Stimulated activated CD4-positive, alpha-beta T cell treated with anti-CD3 and anti-CD28 coated beads, Interleukin-15, amount 100 ng/mL, for 1 hour (primary cell): ENCODE results near the gene ANG.
"Not testable (repeated sequence)": the region's sequence is repeated elsewhere in the genome, so short reads cannot be mapped to it uniquely, and the experiment has no call there.

Experiments used
- DNase-seq, 2 donors: peaks; one replicate each; pipeline ENCODE4 v3.0.0-alpha.2; 2020; ENCODE audit warnings: low read depth in 1 of 2, low spot score in 1 of 2

The ANG gene

GRCh38 chr14:20688167-20688839 lies at the start of gene ANG:
Gene ANG (plus strand): TSS chr14:20688764. CDS start chr14:20693565, 4,801 bp downstream.
- no peak for DNase-seq

DNA sequence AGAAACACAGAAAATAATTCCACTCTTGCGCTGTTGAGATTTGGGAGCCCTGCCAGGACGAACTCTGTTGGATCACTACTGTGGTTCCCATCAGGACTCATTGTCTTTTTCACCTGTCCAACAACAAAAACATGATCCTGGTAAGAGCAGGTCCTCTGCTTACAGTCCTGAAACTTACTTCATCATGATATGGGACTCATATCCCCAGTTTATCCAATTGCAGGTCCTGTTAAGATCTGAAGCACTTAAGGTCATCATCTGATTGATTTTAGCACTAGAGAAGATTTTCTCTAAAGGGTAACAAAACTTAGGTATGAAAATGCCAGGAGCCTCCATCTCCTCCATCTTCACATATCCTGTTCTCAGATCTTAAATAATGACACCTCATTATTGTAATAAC lies 47.0 kb upstream of the ANG start, which contains the start of gene OR6S1:
Gene OR6S1 (minus strand): TSS at position 101 of the 400 bp plus-strand sequence. CDS start 0 bp downstream, at position 101.
- no peak for DNase-seq

GRCh38 chr14:20642182-20642581 lies 46.4 kb upstream of the ANG start:
- DNase-seq = no peak

DNA sequence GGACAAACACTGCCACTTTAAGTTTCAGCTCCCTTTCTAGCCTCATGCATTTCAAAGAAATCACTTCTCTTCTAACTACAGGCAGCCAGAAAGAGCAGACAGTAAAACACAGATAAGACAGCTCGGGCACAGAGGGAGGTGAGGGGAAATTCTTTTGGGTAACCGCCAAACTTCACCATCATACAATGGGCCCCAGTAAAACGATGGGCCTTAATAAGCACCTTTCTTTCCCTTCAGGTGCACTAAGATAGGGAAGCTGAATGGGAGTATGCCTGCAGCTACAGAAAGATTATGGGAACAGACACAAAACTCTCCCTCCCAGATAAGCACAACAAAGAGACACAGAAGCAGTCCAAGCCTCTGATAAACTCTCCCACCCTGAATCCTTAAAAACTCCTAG lies 45.8 kb upstream of the ANG start:
- DNase-seq = not testable (repeated sequence)

DNA sequence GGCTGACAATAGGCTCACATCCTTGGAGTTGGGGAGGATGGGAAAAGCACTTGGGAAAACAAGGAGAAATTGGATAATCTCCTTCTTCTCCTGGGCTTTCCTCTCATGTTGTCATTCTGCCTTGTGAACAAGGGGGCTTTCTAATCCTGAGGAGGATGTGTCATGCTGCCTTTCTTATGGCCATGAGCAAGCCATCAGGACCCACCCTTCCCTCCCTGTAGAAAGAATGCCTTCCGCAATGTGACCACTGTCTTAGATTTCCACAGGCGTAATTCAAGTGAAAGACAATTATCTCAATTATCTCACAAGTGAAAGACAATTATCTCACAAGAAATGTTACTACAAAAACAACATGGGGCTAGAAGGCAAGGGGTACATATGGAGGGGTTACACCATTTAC lies 44.0 kb upstream of the ANG start:
- no peak for DNase-seq

DNA sequence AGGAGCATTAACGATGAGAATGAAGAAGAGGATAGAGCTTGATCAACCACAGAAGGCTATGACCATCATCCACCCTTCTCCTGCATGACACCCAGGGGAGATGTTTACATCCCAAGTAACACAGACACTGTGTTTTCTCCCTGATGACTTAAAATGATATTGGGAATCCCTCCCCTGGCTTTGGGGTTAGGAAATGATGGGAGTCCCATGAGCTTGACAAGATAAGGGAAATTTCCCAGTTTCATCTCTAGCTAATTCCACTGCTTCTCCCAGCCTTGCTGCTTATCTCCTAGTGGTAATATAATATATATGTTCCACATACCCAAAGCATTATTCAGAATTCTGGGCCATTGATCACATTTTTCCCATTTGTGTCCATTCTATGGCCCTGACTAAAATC lies 43.1 kb upstream of the ANG start:
- DNase-seq = no peak

DNA sequence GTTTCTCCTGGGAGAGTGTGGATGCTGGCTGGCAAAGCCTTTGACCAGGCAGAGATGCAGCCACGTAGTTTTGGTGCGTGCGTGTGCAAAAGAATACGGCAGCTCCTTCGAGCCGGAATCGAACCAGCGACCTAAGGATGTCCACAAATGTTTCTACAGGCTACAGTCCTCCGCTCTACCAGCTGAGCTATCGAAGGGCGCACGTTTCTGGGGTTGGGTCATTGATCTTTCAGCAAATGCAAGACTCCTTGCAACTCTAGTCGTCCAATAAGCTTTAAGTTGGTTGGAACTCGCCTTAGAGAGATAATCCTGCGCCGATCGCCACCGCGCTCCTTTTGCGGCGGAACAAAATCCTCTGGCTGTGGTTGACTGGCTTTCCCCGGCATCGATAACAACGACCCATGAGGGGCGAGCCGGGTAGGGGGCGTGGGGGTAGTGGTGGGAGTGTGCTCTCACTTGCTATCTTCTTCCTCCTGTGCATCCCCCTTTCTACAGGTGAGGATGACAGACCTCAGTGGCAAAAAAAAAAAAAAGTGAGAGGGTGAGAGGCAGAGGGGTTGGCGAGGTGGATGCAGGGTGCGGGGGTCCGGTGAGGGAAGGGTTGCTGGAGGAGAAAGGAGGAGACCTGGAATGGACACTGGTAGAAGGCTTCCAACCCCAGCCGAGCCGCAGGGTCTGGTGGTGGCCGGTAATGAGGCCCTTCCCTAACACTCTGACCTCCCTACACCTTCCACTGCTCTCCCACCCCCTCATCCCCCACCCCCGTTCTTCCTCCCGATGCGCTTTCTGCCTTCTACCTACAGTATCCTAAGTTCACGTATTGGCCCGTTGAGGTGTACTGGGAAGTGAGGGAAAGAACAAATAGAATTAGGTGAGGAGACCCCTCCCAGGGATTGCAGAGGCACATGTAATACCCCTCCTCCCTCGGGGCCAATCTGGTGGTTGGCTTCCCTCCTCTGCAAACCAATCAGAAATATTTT lies 35.3 kb upstream of the ANG start:
- no peak for DNase-seq

DNA sequence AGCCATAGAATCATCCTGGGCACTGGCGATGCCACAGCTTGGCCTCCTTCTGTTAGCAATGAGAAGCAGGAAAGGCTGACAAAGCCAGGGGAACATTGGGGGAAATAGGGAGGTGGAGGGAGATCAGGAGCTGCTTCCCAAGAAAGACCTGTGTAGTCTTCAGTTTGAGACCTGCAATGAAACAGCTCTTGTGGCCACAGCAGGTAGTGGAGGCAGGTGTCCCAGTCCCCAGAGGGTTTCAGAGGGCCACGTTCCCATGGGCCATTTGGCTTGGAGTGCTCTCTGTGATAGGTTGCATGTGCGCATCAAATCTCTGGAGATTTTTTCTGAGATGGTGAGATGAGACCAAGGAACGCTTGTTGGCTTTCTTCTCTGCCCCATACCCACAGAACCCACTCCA lies 32.7 kb upstream of the ANG start:
- DNase-seq = no peak

- no peak for DNase-seq
Measured at GRCh38 chr14:20656274-20656673, 32.3 kb upstream of the ANG start.

DNA sequence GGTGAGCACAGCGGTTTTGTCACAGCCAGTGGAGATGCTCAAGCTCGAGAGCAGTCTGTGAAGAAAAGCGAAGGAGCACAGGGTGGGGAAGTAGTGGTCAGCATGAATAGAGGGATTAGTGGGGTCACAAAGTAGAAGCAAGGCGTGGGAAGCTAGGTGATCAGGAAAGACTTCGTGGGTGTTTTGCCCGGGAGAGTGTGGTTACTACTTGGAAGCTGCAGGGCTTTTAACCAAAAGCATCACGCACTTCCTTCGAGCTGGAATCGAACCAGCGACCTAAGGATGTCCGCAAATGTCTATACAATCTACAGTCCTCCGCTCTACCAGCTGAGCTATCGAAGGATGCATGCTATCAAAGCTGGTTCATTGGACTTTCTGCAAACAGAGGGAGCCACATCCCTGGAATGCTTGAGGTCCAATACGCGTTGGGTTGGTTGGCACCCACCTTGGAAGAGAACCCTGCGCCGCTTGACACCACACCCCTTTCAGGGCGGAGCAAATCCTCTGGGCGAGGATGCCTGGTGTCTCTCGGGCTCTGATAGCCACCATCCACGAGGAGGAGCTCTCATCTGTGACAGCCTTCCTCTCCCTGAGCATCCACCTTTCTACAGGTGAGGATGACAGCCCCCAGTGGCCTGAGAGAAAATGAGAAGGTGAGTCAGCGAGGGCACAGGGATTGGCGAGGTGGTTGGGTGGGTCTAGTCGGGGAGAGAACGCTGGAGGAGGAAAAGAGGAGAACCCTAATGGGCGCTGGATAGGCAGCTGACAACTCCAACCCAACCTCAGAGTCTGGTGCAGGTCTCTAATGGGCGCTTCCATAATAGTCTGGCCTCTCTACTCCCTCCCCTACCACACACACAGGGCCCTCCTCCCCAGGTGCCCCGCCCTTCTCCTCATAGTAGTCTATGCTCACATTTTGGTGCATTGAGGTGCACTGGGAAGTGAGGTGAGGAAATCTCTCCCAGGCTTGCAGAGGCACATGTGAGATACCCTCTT lies 31.1 kb upstream of the ANG start:
- no peak for DNase-seq

DNA sequence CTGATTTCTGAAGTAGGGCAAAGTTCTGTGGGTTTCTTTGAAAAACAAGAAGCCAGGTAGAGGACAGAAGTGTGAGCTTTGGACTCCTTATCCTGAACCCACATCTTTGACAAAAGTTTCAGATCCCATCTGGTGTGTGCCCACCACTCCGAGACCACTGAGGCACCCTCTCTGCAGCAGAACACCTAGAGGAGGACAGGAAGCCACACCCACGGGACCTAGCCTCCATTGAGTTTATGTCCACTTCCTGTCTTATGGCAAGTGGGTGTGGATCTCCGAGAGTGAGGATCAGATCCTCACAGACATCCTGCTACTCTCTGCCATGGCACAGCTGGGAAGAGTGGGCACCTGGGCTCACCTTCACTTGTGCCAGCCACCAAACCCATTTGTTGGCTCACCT lies 30.3 kb upstream of the ANG start:
- DNase-seq = no peak

GRCh38 chr14:20659336-20659735 lies 29.2 kb upstream of the ANG start:
- no peak for DNase-seq

DNA sequence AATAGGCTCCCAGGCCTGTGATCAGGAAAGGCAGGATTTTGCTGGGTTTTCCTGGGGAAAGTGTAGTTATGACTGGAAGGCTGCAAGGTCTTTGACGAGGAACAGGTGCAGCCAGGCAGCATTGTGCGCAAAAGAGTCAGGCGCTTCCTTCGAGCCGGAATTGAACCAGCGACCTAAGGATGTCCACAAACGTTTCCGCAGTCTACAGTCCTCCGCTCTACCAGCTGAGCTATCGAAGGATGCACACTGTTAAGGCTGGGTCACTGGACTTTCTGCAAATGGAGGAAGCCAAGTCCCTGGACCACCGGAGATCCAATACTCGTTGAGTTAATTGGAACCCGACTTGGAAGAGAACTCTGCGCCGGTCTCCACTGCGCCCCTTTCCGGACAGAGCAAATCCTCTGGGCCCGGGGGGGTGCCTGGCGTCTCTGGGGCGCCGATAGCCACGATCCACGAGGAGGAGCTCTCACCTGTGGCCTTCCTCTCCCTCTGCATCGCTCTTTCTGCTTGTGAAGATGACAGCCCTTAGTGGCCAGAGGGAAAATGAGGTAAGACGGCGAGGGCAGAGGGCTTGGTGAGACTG lies 28.7 kb upstream of the ANG start:
- no peak for DNase-seq

GRCh38 chr14:20661197-20661596 lies 27.4 kb upstream of the ANG start:
- DNase-seq = no peak

- peak; percentile 51 to 56 for DNase-seq
Measured at GRCh38 chr14:20662968-20663732, 25.4 kb upstream of the ANG start.

DNA sequence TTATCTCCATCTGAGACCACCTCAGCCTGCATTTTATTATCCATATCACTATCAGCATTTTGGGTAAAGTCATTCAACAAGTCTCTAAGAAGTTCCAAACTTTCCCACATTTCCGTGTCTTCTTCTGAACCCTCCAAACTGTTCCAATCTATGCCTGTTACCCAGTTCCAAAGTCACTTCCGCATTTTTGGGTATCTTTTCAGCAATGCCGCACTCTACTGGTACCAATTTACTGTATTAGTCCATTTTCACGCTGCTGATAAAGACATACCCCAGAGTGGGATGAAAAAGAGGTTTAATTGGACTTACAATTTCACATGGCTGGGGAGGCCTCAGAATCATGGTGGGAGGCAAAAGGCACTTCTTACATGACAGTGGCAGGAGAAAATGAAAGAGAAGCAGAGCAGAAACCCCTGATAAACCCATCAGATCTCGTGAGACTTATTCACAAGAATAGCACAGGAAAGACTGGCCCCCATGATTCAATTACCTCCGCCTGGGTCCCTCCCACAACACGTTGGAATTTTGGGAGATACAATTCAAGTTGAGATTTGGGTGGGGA lies 22.1 kb upstream of the ANG start:
- not testable (repeated sequence) for DNase-seq

GRCh38 chr14:20667957-20668356 lies 20.6 kb upstream of the ANG start:
- DNase-seq = no peak

GRCh38 chr14:20668969-20669368 lies 19.6 kb upstream of the ANG start:
- DNase-seq = no peak

GRCh38 chr14:20671597-20672283 lies 16.8 kb upstream of the ANG start:
- no peak for DNase-seq
